Activated CD8-positive, alpha-beta T cell treated with anti-CD3 and anti-CD28 coated beads for 36 hours (primary cell): ENCODE measurements around the gene SHLD2. TPM values are rescaled to one million over a fixed set of nuclear protein-coding genes. Genes with fewer than 3 reads are reported as not detected.
"Not testable (repeated sequence)": the region's sequence is repeated elsewhere in the genome, so short reads cannot be mapped to it uniquely, and the experiment has no call there.

Experiments
- ATAC-seq: fragments of 200-7000 bp; cut with Tn5 transposase; one replicate; pipeline ENCODE4 v1.10.0; 2021; ENCODE audit warnings: mild to moderate bottlenecking, moderate library complexity
- CTCF ChIA-PET: fragments of 350-600 bp; sonication (Branson Sonifier 250); formaldehyde crosslinking; loops from one replicate; lab custom pipeline; 2021; ENCODE audit warnings: antibody characterized with exemption; lab: Charles Lee
- POLR2A ChIA-PET: fragments of 350-600 bp; sonication (Branson Sonifier 250); formaldehyde crosslinking; loops from one replicate; lab custom pipeline; 2021; ENCODE audit warnings: antibody characterized with exemption; lab: Charles Lee
- DNase-seq: peaks from one replicate; pipeline ENCODE4 v3.0.0-alpha.2; 2020
- H3K27ac Mint-ChIP-seq: one replicate; pipeline ENCODE4 v1.8.0; 2021; ENCODE audit warnings: mild to moderate bottlenecking, mixed read lengths
- H3K27me3 Mint-ChIP-seq: one replicate; pipeline ENCODE4 v1.8.0; 2021; ENCODE audit warnings: mixed read lengths
- H3K36me3 Mint-ChIP-seq: one replicate; pipeline ENCODE4 v1.8.0; 2021; ENCODE audit warnings: low read depth, mixed read lengths
- H3K4me1 Mint-ChIP-seq: one replicate; pipeline ENCODE4 v1.8.0; 2021; ENCODE audit warnings: low read depth, mixed read lengths
- H3K4me3 Mint-ChIP-seq: one replicate; pipeline ENCODE4 v1.8.0; 2021; ENCODE audit warnings: mild to moderate bottlenecking, moderate library complexity, mixed read lengths
- H3K9me3 Mint-ChIP-seq: one replicate; pipeline ENCODE4 v1.8.0; 2021; ENCODE audit warnings: mixed read lengths
- intact Hi-C: fragments of 100-400 bp; cut with micrococcal nuclease; formaldehyde crosslinking; loops from one replicate; pipeline ENCODE4 v1.10.0; 2022
- total RNA-seq, 2 experiments: library from RNA; stranded (reverse); gene quantifications; one replicate each; pipeline ENCODE4 v1.2.3, GENCODE V29; 2021

SHLD2 gene
- total RNA-seq, 2 experiments from 2014 or later, result 32.3 to 33.1 TPM

DNA sequence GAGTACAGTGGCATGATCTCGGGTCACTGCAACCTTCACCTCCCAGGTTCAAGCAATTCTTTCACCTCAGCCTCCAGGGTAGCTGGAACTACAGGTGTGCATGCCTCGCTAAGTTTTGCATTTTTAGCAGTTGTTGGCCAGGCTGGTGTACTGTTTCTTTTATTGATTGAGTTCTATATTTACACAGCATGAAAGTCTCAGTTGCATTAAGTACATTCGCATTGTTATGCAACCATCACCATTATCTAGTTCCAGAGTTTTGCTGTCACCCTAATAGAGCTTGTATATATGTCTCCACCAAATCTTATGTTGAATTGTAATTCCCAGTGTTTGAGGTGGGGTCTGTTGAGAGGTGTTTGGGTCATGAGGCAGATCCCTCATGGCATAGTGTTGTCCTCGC, 28.3 kb downstream of the SHLD2 start:
- not testable (repeated sequence) for H3K27ac Mint-ChIP-seq

DNA sequence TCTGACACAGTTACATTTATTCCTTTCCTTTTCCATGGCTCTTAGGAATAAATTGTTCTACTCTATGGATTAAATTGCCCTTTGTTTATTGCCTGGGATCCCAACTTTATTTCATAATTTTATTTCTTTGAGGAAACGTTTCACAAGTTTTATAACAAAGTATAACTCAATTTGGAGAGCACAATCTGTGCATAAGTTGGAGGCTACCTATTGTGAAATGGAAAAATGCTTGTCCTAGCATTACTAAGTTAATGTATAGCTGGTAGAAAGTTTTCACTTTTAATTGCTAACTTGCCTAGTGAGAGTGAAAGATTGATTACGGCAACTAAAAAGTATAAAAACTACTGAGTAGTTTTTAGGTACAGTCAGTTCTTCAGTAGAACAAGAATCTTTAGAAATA, 32.0 kb downstream of the SHLD2 start:
- DNase-seq, H3K27ac Mint-ChIP-seq, intact Hi-C loops, POLR2A ChIA-PET, ATAC-seq, H3K4me1 Mint-ChIP-seq, H3K4me3 Mint-ChIP-seq, H3K9me3 Mint-ChIP-seq, CTCF ChIA-PET, H3K27me3 Mint-ChIP-seq: not testable (repeated sequence)
- H3K36me3 Mint-ChIP-seq, result peaks cover 15% of the 10 kb centered on the region

More for the DNA sequence above, 28.3 kb downstream of the SHLD2 start:
- H3K4me1 Mint-ChIP-seq, DNase-seq, H3K36me3 Mint-ChIP-seq, intact Hi-C loops, POLR2A ChIA-PET, H3K27me3 Mint-ChIP-seq, H3K4me3 Mint-ChIP-seq, ATAC-seq, H3K9me3 Mint-ChIP-seq, CTCF ChIA-PET: not testable (repeated sequence)

DNA sequence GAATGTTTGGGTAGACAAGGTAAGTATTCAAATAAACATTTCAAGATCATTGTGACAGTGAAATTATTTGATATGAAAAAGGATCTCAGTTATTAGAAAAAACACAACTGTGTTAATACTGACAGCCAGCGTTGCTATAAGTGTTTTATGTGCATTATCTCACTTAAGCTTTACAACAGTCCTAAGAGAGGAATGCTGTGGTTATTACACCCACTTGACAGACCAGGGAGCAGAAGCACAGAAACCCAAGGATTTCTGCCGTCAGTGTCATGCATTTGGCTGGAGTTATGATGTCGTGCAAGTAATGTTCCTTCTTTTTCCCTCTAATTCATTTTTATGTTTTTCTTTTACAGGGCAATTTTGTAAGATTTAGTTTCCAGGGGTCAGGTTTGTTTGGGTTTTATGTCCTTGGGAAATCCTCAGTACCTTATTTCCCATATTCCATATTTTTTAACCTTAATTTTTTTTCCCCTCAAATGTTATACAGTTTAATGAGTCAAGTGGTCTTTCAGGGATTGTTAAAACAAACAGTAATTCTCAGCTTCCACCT, 32.7 kb downstream of the SHLD2 start:
- H3K4me1 Mint-ChIP-seq, POLR2A ChIA-PET, ATAC-seq, H3K27ac Mint-ChIP-seq, DNase-seq, intact Hi-C loops, CTCF ChIA-PET, H3K4me3 Mint-ChIP-seq, H3K9me3 Mint-ChIP-seq, H3K27me3 Mint-ChIP-seq: not testable (repeated sequence)
- H3K36me3 Mint-ChIP-seq, result peaks cover 13% of the 10 kb centered on the region

DNA sequence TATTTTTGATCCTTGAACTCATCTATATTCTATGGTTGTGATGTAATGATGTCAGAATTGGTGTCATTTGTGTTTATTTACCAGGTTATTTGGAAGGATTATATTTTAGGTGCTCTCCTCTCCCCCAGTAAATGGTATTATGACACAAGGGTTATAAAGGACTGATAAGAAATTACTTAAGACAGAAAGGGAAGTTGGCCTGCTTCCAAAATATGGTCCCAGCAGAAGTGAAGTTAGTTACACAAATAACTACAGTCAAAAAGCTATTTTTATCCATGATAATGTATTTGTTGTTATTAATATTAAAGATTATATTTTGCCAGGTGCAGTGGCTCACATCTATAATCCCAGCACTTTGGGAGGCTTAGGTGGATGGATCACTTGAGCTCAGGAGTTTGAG, 37.2 kb downstream of the SHLD2 start:
- intact Hi-C loops, H3K9me3 Mint-ChIP-seq, ATAC-seq, H3K27ac Mint-ChIP-seq, H3K4me3 Mint-ChIP-seq, POLR2A ChIA-PET, DNase-seq, CTCF ChIA-PET, H3K4me1 Mint-ChIP-seq, H3K27me3 Mint-ChIP-seq: not testable (repeated sequence)
- H3K36me3 Mint-ChIP-seq, result peaks cover 33% of the 10 kb centered on the region

DNA sequence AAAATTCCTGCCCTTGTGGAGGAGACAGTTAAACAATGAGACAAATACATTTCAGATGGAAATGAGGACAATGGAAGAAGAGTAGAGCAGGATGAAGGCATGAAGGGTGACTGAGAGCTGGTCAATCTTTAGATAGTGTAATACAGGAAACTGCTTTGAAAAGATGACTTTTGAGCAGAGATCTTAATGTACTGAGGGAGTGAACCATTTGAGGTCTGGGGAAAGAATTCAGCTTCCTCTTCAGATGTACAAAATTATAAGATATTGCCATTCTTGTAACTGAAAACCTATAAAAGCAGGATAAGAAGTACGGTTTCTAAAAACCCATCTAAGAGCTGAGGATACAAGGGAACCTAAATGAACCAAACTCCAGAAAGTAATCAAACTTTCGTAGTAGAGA, 38.9 kb downstream of the SHLD2 start:
- H3K36me3 Mint-ChIP-seq, result peaks cover 42% of the 10 kb centered on the region
- DNase-seq, ATAC-seq, H3K27ac Mint-ChIP-seq, POLR2A ChIA-PET, intact Hi-C loops, H3K4me3 Mint-ChIP-seq, H3K9me3 Mint-ChIP-seq, CTCF ChIA-PET, H3K4me1 Mint-ChIP-seq, H3K27me3 Mint-ChIP-seq: not testable (repeated sequence)

DNA sequence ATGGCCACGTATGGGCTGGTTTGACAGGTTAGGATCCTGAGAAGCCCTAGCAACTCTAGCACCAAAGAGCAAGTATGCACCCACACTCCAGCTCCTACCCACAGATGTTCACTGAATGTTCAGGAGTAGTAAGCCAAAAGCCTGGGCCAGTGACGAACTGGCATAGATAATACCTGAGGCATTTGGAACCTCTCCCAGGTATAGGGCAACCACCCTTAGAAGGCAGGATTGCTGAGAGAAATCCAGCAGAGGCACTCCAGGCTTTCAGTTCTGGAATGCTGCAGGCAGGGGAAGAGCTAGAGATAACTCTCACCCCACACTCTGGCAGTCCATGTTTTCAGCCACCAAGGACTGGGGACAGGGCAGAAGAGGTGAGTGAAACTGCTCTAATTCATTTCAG, 39.4 kb downstream of the SHLD2 start:
- H3K9me3 Mint-ChIP-seq, H3K27me3 Mint-ChIP-seq, intact Hi-C loops, H3K4me1 Mint-ChIP-seq, DNase-seq, CTCF ChIA-PET, H3K27ac Mint-ChIP-seq, H3K4me3 Mint-ChIP-seq, POLR2A ChIA-PET, ATAC-seq: not testable (repeated sequence)
- peaks cover 41% of the 10 kb centered on the region for H3K36me3 Mint-ChIP-seq

DNA sequence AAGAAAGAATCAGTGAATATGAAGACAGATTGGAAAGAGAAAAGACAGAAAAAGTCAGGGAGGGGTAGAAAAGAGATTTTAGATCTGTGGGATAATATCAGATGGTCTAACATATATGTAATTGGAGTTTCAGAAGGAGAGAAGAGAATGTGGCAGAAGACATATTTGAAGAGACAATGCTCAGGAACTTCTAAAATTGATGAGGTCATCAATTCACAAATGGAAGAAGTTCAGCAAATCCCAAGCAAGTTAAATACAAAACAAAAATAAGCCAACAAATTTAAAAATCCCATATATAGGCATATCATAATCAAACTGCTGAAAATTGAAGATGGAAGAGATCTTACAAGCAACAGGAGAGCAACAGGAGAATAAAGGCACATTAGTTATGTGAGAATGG, 42.5 kb downstream of the SHLD2 start:
- intact Hi-C loops, CTCF ChIA-PET, H3K4me3 Mint-ChIP-seq, POLR2A ChIA-PET, ATAC-seq, H3K27ac Mint-ChIP-seq, DNase-seq, H3K27me3 Mint-ChIP-seq, H3K4me1 Mint-ChIP-seq: not testable (repeated sequence)
- H3K9me3 Mint-ChIP-seq, result peaks cover 12% of the 10 kb centered on the region
- peaks cover 36% of the 10 kb centered on the region for H3K36me3 Mint-ChIP-seq

DNA sequence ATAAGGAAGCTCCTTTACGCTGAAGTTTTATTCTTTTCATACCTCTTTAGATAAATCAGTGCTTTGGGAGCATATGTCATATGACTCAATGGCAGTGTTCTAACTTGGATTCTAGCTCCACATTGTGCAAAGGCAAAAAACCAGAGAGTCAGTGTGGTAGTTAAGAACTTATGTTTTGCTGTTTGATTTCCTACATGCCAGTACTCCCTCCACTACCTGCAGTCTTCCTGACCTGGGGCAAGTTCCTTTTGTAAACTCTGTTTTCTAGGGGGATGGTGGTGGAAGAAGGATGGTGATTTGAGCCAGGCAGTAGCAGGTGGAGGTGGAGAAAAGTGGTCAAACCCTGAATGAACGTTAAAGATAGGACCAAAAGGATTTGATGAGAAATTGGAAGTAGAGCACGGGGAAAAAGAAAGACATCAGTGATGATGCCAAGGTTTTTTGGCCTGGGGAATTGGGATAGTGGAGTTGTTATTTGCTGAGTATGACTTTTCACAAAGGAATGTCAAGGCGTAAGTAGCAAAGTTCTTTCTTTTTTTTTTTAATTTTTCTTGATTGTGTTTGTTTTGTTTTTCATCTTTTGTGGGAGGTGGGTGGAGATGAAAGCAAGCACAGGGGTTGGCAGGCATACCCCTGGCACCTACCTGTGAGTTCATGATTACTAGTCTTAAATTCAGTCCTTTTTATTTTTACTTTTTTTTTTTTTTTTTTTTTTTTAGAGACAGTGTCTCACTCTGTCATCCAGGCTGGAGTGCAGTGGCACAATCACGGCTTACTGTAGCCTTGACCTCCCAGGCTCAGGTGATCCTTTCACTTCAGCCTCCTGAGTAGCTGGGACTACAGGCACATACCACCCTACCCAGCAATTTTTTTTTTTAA, 47.5 kb downstream of the SHLD2 start:
- H3K27me3 Mint-ChIP-seq, CTCF ChIA-PET, H3K4me3 Mint-ChIP-seq, H3K4me1 Mint-ChIP-seq, intact Hi-C loops, ATAC-seq, H3K9me3 Mint-ChIP-seq, DNase-seq, H3K27ac Mint-ChIP-seq: not testable (repeated sequence)
- POLR2A ChIA-PET, result interaction anchor here (1.1 kb wide), 1 partner anchor 171 kb away, joined by 6 read pairs; no protein-coding TSS in a partner anchor
- peaks cover 15% of the 10 kb centered on the region for H3K36me3 Mint-ChIP-seq

DNA sequence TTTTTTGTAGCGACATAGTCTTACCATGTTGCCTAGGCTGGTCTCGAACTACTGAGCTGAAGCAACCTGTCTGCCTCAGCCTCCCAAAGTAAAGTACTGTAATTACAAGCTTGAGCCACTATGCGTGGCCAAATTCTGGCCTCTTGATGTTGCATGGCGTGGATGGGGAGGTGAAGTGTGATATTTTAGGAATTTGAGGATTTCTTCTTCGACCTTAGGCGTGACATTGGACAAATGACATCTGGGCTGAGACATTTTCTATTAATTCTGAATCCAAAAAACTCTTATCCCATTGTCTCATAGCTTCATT, 48.1 kb downstream of the SHLD2 start:
- ATAC-seq, intact Hi-C loops, CTCF ChIA-PET, H3K9me3 Mint-ChIP-seq, H3K4me1 Mint-ChIP-seq, H3K27ac Mint-ChIP-seq, H3K27me3 Mint-ChIP-seq, H3K36me3 Mint-ChIP-seq, DNase-seq, H3K4me3 Mint-ChIP-seq: not testable (repeated sequence)
- POLR2A ChIA-PET, result interaction anchor here (1.1 kb wide), 1 partner anchor 172 kb away, joined by 6 read pairs; no protein-coding TSS in a partner anchor

DNA sequence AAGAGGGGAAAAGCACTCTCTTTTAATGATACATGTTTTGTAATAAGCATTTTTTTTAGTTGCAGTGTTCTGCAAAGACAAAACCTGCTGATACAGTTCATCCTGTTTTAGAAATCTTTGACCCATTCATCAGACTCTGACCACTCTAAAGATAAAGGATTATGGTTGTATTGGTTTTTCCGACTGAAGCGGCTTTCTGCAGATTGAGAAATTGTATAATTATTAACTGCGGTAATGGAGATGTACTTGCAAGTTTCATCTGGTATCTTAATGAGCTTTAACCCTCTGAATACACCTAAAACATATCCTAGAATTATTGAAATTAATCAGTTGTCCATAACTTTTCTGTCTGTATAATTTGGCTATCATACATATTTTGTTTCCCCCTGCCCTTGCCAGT, 50.6 kb downstream of the SHLD2 start:
- intact Hi-C loops, H3K4me3 Mint-ChIP-seq, H3K9me3 Mint-ChIP-seq, H3K27me3 Mint-ChIP-seq, DNase-seq, ATAC-seq, H3K27ac Mint-ChIP-seq, CTCF ChIA-PET, H3K4me1 Mint-ChIP-seq, H3K36me3 Mint-ChIP-seq, POLR2A ChIA-PET: not testable (repeated sequence)
